OCI-LY3 (cell line): ENCODE data around the gene NRP1.

Experiments used
- H2AFZ ChIP-seq: fragments of 200-600, 300-600 bp; shearing (Covaris generic); 2 replicates; pipeline ENCODE4 v1.6.0; 2014; ENCODE audit warnings: antibody characterized with exemption, low read depth, low read length
- H3K27ac ChIP-seq: fragments of 200-600, 300-600 bp; sonication (generic); 2 replicates; pipeline ENCODE4 v1.5.1; 2014; ENCODE audit warnings: mild to moderate bottlenecking, low read length, moderate library complexity, mixed read lengths
- H3K27me3 ChIP-seq: fragments of 200-600, 300-600 bp; sonication (generic); 2 replicates; pipeline ENCODE4 v1.6.1; 2014; ENCODE audit warnings: low read depth, low read length, mixed read lengths
- H3K36me3 ChIP-seq: fragments of 200-600, 300-600 bp; sonication (generic); replicated peaks from 2 replicates; pipeline ENCODE3; 2014; ENCODE audit warnings: low read depth, low read length, mixed read lengths
- H3K4me1 ChIP-seq: fragments of 300-600, 200-600 bp; sonication (generic); 2 replicates; pipeline ENCODE4 v1.6.1; 2014; ENCODE audit warnings: low read length, mixed read lengths
- H3K4me2 ChIP-seq: fragments of 200-600, 300-600 bp; sonication (generic); 2 replicates; pipeline ENCODE4 v1.6.1; 2014; ENCODE audit warnings: low read length, mixed read lengths
- H3K4me3 ChIP-seq: fragments of 300-600, 200-600 bp; sonication (generic); 2 replicates; pipeline ENCODE4 v1.5.1; 2014; ENCODE audit warnings: antibody characterized with exemption, mild to moderate bottlenecking, low read length, moderate library complexity
- H3K79me2 ChIP-seq: fragments of 300-600, 200-600 bp; shearing (Covaris generic); 2 replicates; pipeline ENCODE4 v1.6.1; 2014; ENCODE audit warnings: mild to moderate bottlenecking, low read length, mixed read lengths
- H3K9ac ChIP-seq: fragments of 300-600, 200-600 bp; shearing (Covaris generic); 2 replicates; pipeline ENCODE4 v1.6.0; 2014; ENCODE audit warnings: mild to moderate bottlenecking, low read length, moderate library complexity
- H3K9me3 ChIP-seq: fragments of 200-600, 300-600 bp; shearing (Covaris generic); 2 replicates; pipeline ENCODE4 v1.6.1; 2014; ENCODE audit warnings: low read length, mixed read lengths; ENCODE audit not compliant: insufficient read depth
- H4K20me1 ChIP-seq: fragments of 200-600, 300-600 bp; sonication (generic); 2 replicates; pipeline ENCODE4 v1.6.1; 2016; ENCODE audit warnings: low read length, mixed read lengths; ENCODE audit not compliant: insufficient read depth
- EZH2phosphoT487 ChIP-seq: fragments of 200-600 bp; shearing (Covaris generic); IDR thresholded peaks from 2 replicates; pipeline ENCODE4 v1.6.1; 2018; ENCODE audit warnings: antibody characterized with exemption, mixed run types, low read depth
- TF ChIP-seq, protein P1 (sequence below): fragments of 200-600, 300-600 bp; sonication (generic); IDR thresholded peaks from 2 replicates; pipeline ENCODE4 v1.5.1; 2014; ENCODE audit warnings: antibody characterized with exemption, low read length, low read depth

The NRP1 gene

GRCh38 chr10:33240258-33240657 is 94.2 kb downstream of the NRP1 start:
- H3K4me2 ChIP-seq: no peak overlapping the region
- H4K20me1 ChIP-seq: no peaks in the 10 kb centered on the region
- no peak overlapping the region for H3K27ac ChIP-seq
- H3K9me3 ChIP-seq: no peaks in the 10 kb centered on the region
- no peaks in the 10 kb centered on the region for H3K27me3 ChIP-seq
- no peak overlapping the region for H3K4me3 ChIP-seq
- TF ChIP-seq EZH2phosphoT487: no peak
- TF ChIP-seq, protein P1, sequence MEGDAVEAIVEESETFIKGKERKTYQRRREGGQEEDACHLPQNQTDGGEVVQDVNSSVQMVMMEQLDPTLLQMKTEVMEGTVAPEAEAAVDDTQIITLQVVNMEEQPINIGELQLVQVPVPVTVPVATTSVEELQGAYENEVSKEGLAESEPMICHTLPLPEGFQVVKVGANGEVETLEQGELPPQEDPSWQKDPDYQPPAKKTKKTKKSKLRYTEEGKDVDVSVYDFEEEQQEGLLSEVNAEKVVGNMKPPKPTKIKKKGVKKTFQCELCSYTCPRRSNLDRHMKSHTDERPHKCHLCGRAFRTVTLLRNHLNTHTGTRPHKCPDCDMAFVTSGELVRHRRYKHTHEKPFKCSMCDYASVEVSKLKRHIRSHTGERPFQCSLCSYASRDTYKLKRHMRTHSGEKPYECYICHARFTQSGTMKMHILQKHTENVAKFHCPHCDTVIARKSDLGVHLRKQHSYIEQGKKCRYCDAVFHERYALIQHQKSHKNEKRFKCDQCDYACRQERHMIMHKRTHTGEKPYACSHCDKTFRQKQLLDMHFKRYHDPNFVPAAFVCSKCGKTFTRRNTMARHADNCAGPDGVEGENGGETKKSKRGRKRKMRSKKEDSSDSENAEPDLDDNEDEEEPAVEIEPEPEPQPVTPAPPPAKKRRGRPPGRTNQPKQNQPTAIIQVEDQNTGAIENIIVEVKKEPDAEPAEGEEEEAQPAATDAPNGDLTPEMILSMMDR: no peak
- H2AFZ ChIP-seq: no peak overlapping the region
- H3K36me3 ChIP-seq: no peaks in the 10 kb centered on the region
- no peaks in the 10 kb centered on the region for H3K4me1 ChIP-seq
- no peak overlapping the region for H3K9ac ChIP-seq
- H3K79me2 ChIP-seq: no peaks in the 10 kb centered on the region

DNA sequence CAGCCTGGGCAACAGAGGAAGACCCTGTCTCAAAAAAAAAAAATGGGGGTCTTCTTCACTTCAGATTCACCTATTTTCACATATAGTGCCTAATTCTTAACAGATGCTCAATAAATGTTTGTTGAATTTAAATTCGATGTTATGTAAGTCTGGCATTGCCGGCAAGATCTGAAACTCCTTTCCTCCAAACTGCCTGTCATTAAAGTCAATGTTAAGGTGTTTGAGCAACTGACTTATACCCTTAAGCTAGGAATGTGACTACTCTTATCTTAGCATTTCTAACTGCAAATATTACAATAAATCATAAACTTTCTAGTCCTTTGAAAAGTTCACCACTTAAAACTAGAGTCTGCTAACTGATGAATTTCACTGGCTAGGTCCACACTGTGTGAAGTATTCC is 95.2 kb downstream of the NRP1 start:
- Histone ChIP-seq H3K27ac (no peak overlapping the region), H3K4me1 (no peaks in the 10 kb centered on the region), H3K9me3 (no peaks in the 10 kb centered on the region), H4K20me1 (no peaks in the 10 kb centered on the region), H2AFZ (no peak overlapping the region), H3K9ac (no peak overlapping the region), H3K36me3 (no peaks in the 10 kb centered on the region), H3K4me3 (no peak overlapping the region), H3K79me2 (no peaks in the 10 kb centered on the region), H3K27me3 (no peaks in the 10 kb centered on the region), H3K4me2 (no peak overlapping the region)
- no peak for TF ChIP-seq EZH2phosphoT487
- TF ChIP-seq, protein P1: no peak

GRCh38 chr10:33238643-33239042 is 95.8 kb downstream of the NRP1 start:
- no peaks in the 10 kb centered on the region for H3K27me3 ChIP-seq
- H4K20me1 ChIP-seq: no peaks in the 10 kb centered on the region
- H2AFZ ChIP-seq: no peak overlapping the region
- no peak overlapping the region for H3K4me3 ChIP-seq
- no peak for TF ChIP-seq EZH2phosphoT487
- TF ChIP-seq, protein P1: no peak
- no peaks in the 10 kb centered on the region for H3K9me3 ChIP-seq
- H3K27ac ChIP-seq: no peak overlapping the region
- no peaks in the 10 kb centered on the region for H3K79me2 ChIP-seq
- no peaks in the 10 kb centered on the region for H3K36me3 ChIP-seq
- no peak overlapping the region for H3K4me2 ChIP-seq
- H3K4me1 ChIP-seq: no peaks in the 10 kb centered on the region
- H3K9ac ChIP-seq: no peak overlapping the region

DNA sequence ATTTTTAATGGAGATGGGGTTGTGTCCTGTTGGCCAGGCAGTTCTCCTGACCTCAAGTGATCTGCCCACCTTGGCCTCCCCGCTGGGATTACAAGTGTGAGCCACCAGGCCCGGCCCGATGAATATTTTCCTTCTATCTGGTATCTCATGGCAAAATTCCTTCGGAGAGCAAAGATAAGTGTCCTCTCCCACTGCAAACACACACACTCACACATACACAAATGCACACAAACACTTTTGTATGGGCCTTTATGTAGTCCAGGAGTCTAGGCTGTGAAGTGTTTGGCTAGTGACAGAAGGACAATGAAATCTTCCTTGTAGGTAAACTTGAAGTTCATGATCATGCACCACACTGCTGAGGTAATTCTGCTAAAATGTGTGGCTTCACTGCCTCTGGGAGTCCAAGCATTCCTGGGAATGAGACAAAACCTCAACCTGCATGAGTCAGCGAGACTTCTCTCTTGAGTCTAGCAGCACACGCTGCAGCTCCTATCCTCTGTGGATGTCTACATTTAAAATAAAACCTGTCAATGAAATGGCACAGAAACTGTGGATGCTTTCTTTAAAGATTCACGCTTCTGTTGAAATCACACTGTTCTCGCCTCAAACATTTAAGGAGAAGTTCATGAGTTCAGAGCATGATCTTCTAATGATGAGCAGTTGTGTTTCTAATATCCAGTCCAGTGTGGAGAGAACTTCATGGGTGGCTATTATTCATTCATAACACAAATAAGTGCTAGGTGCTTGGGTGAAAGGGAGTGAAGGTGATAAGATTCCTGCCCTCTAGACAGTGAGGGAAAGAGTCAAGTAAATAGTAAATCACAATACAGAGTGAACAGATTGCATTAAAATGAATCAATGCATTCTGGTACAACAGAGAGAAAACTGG is 96.5 kb downstream of the NRP1 start:
- no peak for TF ChIP-seq EZH2phosphoT487
- TF ChIP-seq, protein P1: no peak
- Histone ChIP-seq H3K27me3 (no peaks in the 10 kb centered on the region), H3K27ac (no peak overlapping the region), H3K4me2 (no peak overlapping the region), H3K4me1 (no peaks in the 10 kb centered on the region), H3K9ac (no peak overlapping the region), H3K36me3 (no peaks in the 10 kb centered on the region), H3K9me3 (no peaks in the 10 kb centered on the region), H4K20me1 (no peaks in the 10 kb centered on the region), H3K4me3 (no peak overlapping the region), H3K79me2 (no peaks in the 10 kb centered on the region), H2AFZ (no peak overlapping the region)
